HL-60 (cell line): ENCODE results near the gene HSCB.

Source experiments
- REST ChIP-seq: IDR thresholded peaks from 2 replicates; pipeline ENCODE4 v1.6.1; 2012; ENCODE audit warnings: low read depth; ENCODE audit not compliant: insufficient replicate concordance
- TF ChIP-seq, protein P1 (sequence below): IDR thresholded peaks from one replicate; pipeline ENCODE4 v1.5.1; 2011; ENCODE audit warnings: low read length, control low read depth, inconsistent platforms; ENCODE audit not compliant: insufficient read depth

DNA sequence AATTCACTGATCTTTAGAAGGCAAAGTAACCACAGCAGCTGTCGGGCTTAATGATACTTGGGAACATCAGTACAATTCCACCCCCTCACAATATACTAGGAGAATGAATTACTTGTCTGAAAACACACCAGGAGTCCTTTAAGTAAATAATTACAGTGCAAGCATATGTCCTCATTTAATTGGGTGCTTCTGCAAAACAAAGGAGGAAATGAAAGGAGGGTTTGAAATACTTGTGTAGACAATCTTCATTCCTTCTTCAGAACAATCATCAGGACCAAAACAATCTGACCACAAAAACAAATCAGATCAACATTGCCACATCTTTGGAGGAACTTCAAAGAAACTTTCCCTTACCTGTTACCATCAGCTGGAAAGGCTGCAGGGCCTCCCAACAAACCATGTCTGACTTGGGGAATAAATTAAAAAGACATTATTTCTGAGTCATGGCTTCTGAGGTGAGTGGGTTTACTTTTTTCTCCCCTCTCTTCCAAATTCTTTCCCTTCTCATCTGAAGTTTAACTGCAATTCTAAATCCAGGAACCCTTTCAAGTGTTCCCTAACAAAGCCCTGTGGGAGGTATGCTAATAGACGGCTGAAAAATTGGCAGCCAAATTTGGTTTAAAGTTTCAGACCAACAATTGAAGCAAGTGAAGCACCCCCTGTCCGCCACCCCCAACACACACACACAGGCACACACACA, 18.2 kb downstream of the HSCB start:
- TF ChIP-seq, protein P1, sequence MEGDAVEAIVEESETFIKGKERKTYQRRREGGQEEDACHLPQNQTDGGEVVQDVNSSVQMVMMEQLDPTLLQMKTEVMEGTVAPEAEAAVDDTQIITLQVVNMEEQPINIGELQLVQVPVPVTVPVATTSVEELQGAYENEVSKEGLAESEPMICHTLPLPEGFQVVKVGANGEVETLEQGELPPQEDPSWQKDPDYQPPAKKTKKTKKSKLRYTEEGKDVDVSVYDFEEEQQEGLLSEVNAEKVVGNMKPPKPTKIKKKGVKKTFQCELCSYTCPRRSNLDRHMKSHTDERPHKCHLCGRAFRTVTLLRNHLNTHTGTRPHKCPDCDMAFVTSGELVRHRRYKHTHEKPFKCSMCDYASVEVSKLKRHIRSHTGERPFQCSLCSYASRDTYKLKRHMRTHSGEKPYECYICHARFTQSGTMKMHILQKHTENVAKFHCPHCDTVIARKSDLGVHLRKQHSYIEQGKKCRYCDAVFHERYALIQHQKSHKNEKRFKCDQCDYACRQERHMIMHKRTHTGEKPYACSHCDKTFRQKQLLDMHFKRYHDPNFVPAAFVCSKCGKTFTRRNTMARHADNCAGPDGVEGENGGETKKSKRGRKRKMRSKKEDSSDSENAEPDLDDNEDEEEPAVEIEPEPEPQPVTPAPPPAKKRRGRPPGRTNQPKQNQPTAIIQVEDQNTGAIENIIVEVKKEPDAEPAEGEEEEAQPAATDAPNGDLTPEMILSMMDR, result no peak
- TF ChIP-seq REST, result no peak
